GM23338 (cell line): Measurements from ENCODE around the gene FOXP4. TPM values are rescaled to one million over a fixed set of nuclear protein-coding genes. Genes with fewer than 3 reads are reported as not detected.

Experiments
- ATAC-seq: fragments of 200-7000 bp; cut with Tn5 transposase; 3 replicates; pipeline ENCODE4 v1.9.1; 2020
- DNase-seq: peaks from one replicate; pipeline ENCODE4 v3.0.0-alpha.2; 2015; ENCODE audit warnings: low spot score
- H2AFZ ChIP-seq: fragments of 200-600 bp; sonication (generic); 2 replicates; pipeline ENCODE4 v1.8.0; 2016; ENCODE audit warnings: antibody characterized with exemption, mild to moderate bottlenecking, moderate library complexity
- H3F3A ChIP-seq: fragments of 200-600 bp; sonication (generic); replicated peaks from 2 replicates; pipeline ENCODE4 v1.8.0; 2017; ENCODE audit warnings: antibody characterized with exemption, mixed run types, low read depth
- H3K27ac ChIP-seq: fragments of 200-600 bp; sonication (generic); 2 replicates; pipeline ENCODE4 v1.6.1; 2016; ENCODE audit warnings: low read depth
- H3K27me3 ChIP-seq: fragments of 200-600 bp; sonication (generic); 2 replicates; pipeline ENCODE4 v1.8.0; 2016; ENCODE audit warnings: mild to moderate bottlenecking, mixed run types, moderate library complexity; ENCODE audit not compliant: insufficient read depth
- H3K36me3 ChIP-seq: fragments of 200-600 bp; sonication (generic); 2 replicates; pipeline ENCODE4 v1.8.0; 2016; ENCODE audit warnings: mild to moderate bottlenecking; ENCODE audit not compliant: insufficient read depth
- H3K4me1 ChIP-seq: fragments of 200-600 bp; sonication (generic); 2 replicates; pipeline ENCODE4 v1.8.0; 2016; ENCODE audit warnings: mild to moderate bottlenecking, moderate library complexity; ENCODE audit not compliant: insufficient read depth
- H3K4me2 ChIP-seq: fragments of 200-600 bp; sonication (generic); 2 replicates; pipeline ENCODE4 v1.7.1; 2017; ENCODE audit warnings: mixed run types
- H3K4me3 ChIP-seq: fragments of 200-600 bp; sonication (generic); 2 replicates; pipeline ENCODE4 v1.6.1; 2016; ENCODE audit warnings: mixed run types
- H3K79me2 ChIP-seq: fragments of 200-600 bp; sonication (generic); replicated peaks from 2 replicates; pipeline ENCODE4 v1.8.0; 2017; ENCODE audit warnings: mild to moderate bottlenecking; ENCODE audit not compliant: insufficient read depth
- H3K9me2 ChIP-seq: fragments of 200-600 bp; sonication (generic); 2 replicates; pipeline ENCODE4 v1.8.0; 2017; ENCODE audit not compliant: insufficient read depth
- H4K20me1 ChIP-seq: fragments of 200-600 bp; sonication (generic); replicated peaks from 2 replicates; pipeline ENCODE4 v1.8.0; 2017; ENCODE audit warnings: mild to moderate bottlenecking; ENCODE audit not compliant: insufficient read depth
- H3K27ac Mint-ChIP-seq: 2 replicates; pipeline ENCODE4 v1.8.0; 2020; ENCODE audit warnings: inconsistent platforms, mild to moderate bottlenecking, moderate library complexity, mixed read lengths
- H3K27me3 Mint-ChIP-seq: 3 replicates; pipeline ENCODE4 v1.8.0; 2022; ENCODE audit warnings: low read depth, mild to moderate bottlenecking, moderate library complexity, mixed read lengths, inconsistent platforms; ENCODE audit not compliant: insufficient read depth, poor library complexity
- H3K36me3 Mint-ChIP-seq: 3 replicates; pipeline ENCODE4 v1.8.0; 2021; ENCODE audit warnings: low read depth, mild to moderate bottlenecking, inconsistent platforms, moderate library complexity, mixed read lengths
- H3K4me1 Mint-ChIP-seq: 3 replicates; pipeline ENCODE4 v1.8.0; 2020; ENCODE audit warnings: mild to moderate bottlenecking, inconsistent platforms, mixed read lengths
- H3K4me3 Mint-ChIP-seq: 3 replicates; pipeline ENCODE4 v1.8.0; 2021; ENCODE audit warnings: moderate library complexity, mild to moderate bottlenecking, inconsistent platforms, mixed read lengths
- H3K9me3 Mint-ChIP-seq: 3 replicates; pipeline ENCODE4 v1.8.0; 2020; ENCODE audit warnings: moderate library complexity, mild to moderate bottlenecking, inconsistent platforms, mixed read lengths
- CREB1 ChIP-seq: fragments of 250-450 bp; sonication (Bioruptor Pico); IDR thresholded peaks from 2 replicates; pipeline ENCODE4 v1.5.0; 2020; ENCODE audit warnings: low read depth, mild to moderate bottlenecking, moderate library complexity
- ETS1 ChIP-seq: IDR thresholded peaks from 2 replicates; pipeline ENCODE4 v1.6.1; 2016; ENCODE audit warnings: antibody characterized with exemption
- EZH2phosphoT487 ChIP-seq: fragments of 200-600 bp; sonication (generic); IDR thresholded peaks from one replicate; pipeline ENCODE4 v1.8.1; 2018; ENCODE audit warnings: antibody characterized with exemption; ENCODE audit not compliant: unreplicated experiment
- JUNB ChIP-seq: IDR thresholded peaks from one replicate; pipeline ENCODE4 v1.6.1; 2016; ENCODE audit warnings: antibody characterized with exemption; ENCODE audit not compliant: unreplicated experiment
- NANOG ChIP-seq: IDR thresholded peaks from 2 replicates; pipeline ENCODE4 v1.6.1; 2016; ENCODE audit warnings: antibody characterized with exemption, borderline replicate concordance
- POLR2AphosphoS5 ChIP-seq: IDR thresholded peaks from 2 replicates; pipeline ENCODE4 v1.6.1; 2016; ENCODE audit warnings: antibody characterized with exemption, low read depth
- STAT1 ChIP-seq: IDR thresholded peaks from one replicate; pipeline ENCODE4 v1.6.1; 2016; ENCODE audit warnings: antibody characterized with exemption; ENCODE audit not compliant: unreplicated experiment
- ZNF331 ChIP-seq: fragments of 250-450 bp; sonication (Bioruptor Pico); IDR thresholded peaks from 2 replicates; pipeline ENCODE4 v1.5.0; 2020; ENCODE audit warnings: low read depth, mild to moderate bottlenecking, moderate library complexity
- ZNF462 ChIP-seq: fragments of 250-450 bp; sonication (Bioruptor Pico); IDR thresholded peaks from 2 replicates; pipeline ENCODE4 v1.5.0; 2020; ENCODE audit warnings: mild to moderate bottlenecking, moderate library complexity
- polyA plus RNA-seq: library from polyadenylated mRNA; unstranded; fragments of >200 nt; fragmentation: Nextera tagmentation; extraction: Ambion mirVana; gene quantifications from 2 replicates; pipeline ENCODE4 v1.2.1, GENCODE V29; 2016
- total RNA-seq: library from RNA; depleted of rRNA; stranded (reverse); fragments of >200 nt; shearing (Covaris generic); gene quantifications from 2 replicates; pipeline ENCODE4 v1.2.3, GENCODE V29; 2014

The FOXP4 gene
- total and polyA plus RNA-seq, 2 experiments from 2014 or later = 5.1 to 13.5 TPM

- peak; percentile 47; the same call in 1 of the 2 replicates for TF ChIP-seq CREB1
- peak; percentile 97 for TF ChIP-seq NANOG
- TF ChIP-seq EZH2phosphoT487 = no peak
- TF ChIP-seq ETS1 = no peak
- Histone ChIP-seq H3K4me1 (peaks cover 88% of the 10 kb centered on the region), H3K27me3 (peaks cover 91% of the 10 kb centered on the region), H3K4me2 (peak overlapping the region; percentile 58), H3K79me2 (peaks cover 67% of the 10 kb centered on the region), H3F3A (peaks cover 25% of the 10 kb centered on the region; the same call in 1 of the 2 replicates), H3K36me3 (no peaks in the 10 kb centered on the region; the same call in 1 of the 2 replicates), H2AFZ (no peak overlapping the region), H3K27ac (no peak overlapping the region), H3K4me3 (peak overlapping the region; percentile 27), H4K20me1 (peaks cover 38% of the 10 kb centered on the region; the same call in 1 of the 2 replicates), H3K9me2 (no peaks in the 10 kb centered on the region)
- peaks cover 77% of the 10 kb centered on the region for H3K27me3 Mint-ChIP-seq
- peak overlapping the region; percentile 60 for H3K4me3 Mint-ChIP-seq
- peak; percentile 22 for ATAC-seq
- peak; percentile 76 for DNase-seq
- no peak overlapping the region for H3K27ac Mint-ChIP-seq
- H3K4me1 Mint-ChIP-seq = peaks cover 80% of the 10 kb centered on the region
- peaks cover 14% of the 10 kb centered on the region for H3K36me3 Mint-ChIP-seq
- H3K9me3 Mint-ChIP-seq = no peaks in the 10 kb centered on the region; the same call in 2 of the 3 replicates
These were observed 9.4 kb downstream of the FOXP4 start for GRCh38 chr6:41555326-41556300.

- no peak for ATAC-seq
- Histone ChIP-seq H3K4me3 (no peak overlapping the region), H4K20me1 (peaks cover 38% of the 10 kb centered on the region; the same call in 1 of the 2 replicates), H3K4me1 (peaks cover 85% of the 10 kb centered on the region), H3K4me2 (no peak overlapping the region), H3K36me3 (no peaks in the 10 kb centered on the region; the same call in 1 of the 2 replicates), H2AFZ (no peak overlapping the region), H3K27ac (no peak overlapping the region), H3K79me2 (peaks cover 50% of the 10 kb centered on the region), H3F3A (peaks cover 35% of the 10 kb centered on the region), H3K27me3 (peaks cover 74% of the 10 kb centered on the region), H3K9me2 (no peaks in the 10 kb centered on the region)
- no peaks in the 10 kb centered on the region; the same call in 1 of the 3 replicates for H3K9me3 Mint-ChIP-seq
- H3K27ac Mint-ChIP-seq = no peak overlapping the region
- DNase-seq = no peak
- H3K4me3 Mint-ChIP-seq = no peak overlapping the region; the same call in 2 of the 3 replicates
- H3K36me3 Mint-ChIP-seq = no peaks in the 10 kb centered on the region
- peaks cover 65% of the 10 kb centered on the region for H3K27me3 Mint-ChIP-seq
- H3K4me1 Mint-ChIP-seq = peaks cover 76% of the 10 kb centered on the region
- TF ChIP-seq ETS1 (no peak), STAT1 (no peak), ZNF331 (CRISPR knock-in tag) (no peak), ZNF462 (CRISPR knock-in tag) (no peak), JUNB (no peak), POLR2AphosphoS5 (no peak)
These were observed 11.2 kb downstream of the FOXP4 start for GRCh38 chr6:41557335-41557734.
